A549 (cell line): ENCODE results near the gene FRAT2. TPM values are rescaled to one million over a fixed set of nuclear protein-coding genes. Genes with fewer than 3 reads are reported as not detected.

Source experiments
- ATAC-seq, 2 experiments: fragments of 200-7000 bp in 1 of 2; fragments of >200 bp in 1 of 2; cut with Nextera tagmentation in 1 of 2; cut with Tn5 transposase in 1 of 2; 3 replicates each; pipeline versions ENCODE4 v1.8.0 to v1.9.1; 2018 to 2020; ENCODE audit warnings: mild to moderate bottlenecking in 1 of 2, moderate library complexity in 1 of 2
- CTCF ChIA-PET: fragments of 300-600 bp; sonication (Branson Sonifier 250); formaldehyde crosslinking; extraction: SDS; loops from one replicate; lab custom pipeline; 2021; ENCODE audit warnings: antibody characterized with exemption, inconsistent platforms; lab: Yijun Ruan, JAX
- POLR2A ChIA-PET: fragments of 350-600 bp; formaldehyde crosslinking; extraction: SDS; loops from one replicate; lab custom pipeline; 2021; ENCODE audit warnings: antibody characterized with exemption, inconsistent platforms; lab: Yijun Ruan, JAX
- DNase-seq, 2 experiments: peaks; one replicate each; pipeline versions ENCODE4 v3.0.0 to v3.0.0-alpha.2; 2011 to 2016; ENCODE audit warnings: low read depth in 1 of 2, low spot score in 1 of 2
- FAIRE-seq: peaks from 2 replicates; lab custom pipeline; 2011; peaks lifted over from hg19 to GRCh38; lab: Jason Lieb, UNC
- H3K27ac ChIP-seq, 2 experiments: fragments of >200 bp; sonication (Bioruptor Twin); formaldehyde crosslinking; 3 replicates each; pipeline ENCODE4 v1.5.1; 2016 to 2017
- H3K4me1 ChIP-seq: fragments of >200 bp; sonication (Bioruptor Twin); formaldehyde crosslinking; 3 replicates; pipeline ENCODE4 v1.6.1; 2016
- H3K4me2 ChIP-seq: fragments of >200 bp; sonication (Bioruptor Twin); formaldehyde crosslinking; 3 replicates; pipeline ENCODE4 v1.6.1; 2016
- H3K4me3 ChIP-seq: fragments of >200 bp; sonication (Bioruptor Twin); formaldehyde crosslinking; 3 replicates; pipeline ENCODE4 v1.5.1; 2016
- H3K9me3 ChIP-seq: fragments of >200 bp; sonication (Bioruptor Twin); formaldehyde crosslinking; 3 replicates; pipeline ENCODE4 v1.6.1; 2016
- BCL3 ChIP-seq: fragments of >200 bp; sonication (Bioruptor Twin); formaldehyde crosslinking; IDR thresholded peaks from 3 replicates; pipeline ENCODE4 v1.6.1; 2016
- CBX8 ChIP-seq: fragments of 200-600 bp; sonication (generic); IDR thresholded peaks from 2 replicates; pipeline ENCODE4 v1.6.1; 2016
- CHD4 ChIP-seq: fragments of 200-600 bp; sonication (generic); IDR thresholded peaks from 2 replicates; pipeline ENCODE4 v1.6.1; 2016; ENCODE audit warnings: antibody characterized with exemption, mild to moderate bottlenecking, borderline replicate concordance
- EP300 ChIP-seq, 2 experiments: fragments of >200 bp; sonication (Bioruptor Twin); formaldehyde crosslinking; IDR thresholded peaks; 2 replicates in 1 of 2; 3 replicates in 1 of 2; pipeline ENCODE4 v1.6.1; 2016 to 2017
- FOSL2 ChIP-seq, 2 experiments: fragments of 450-650 bp in 1 of 2; fragments of >200 bp in 1 of 2; sonication (Bioruptor Twin) in 1 of 2; formaldehyde crosslinking; IDR thresholded peaks; 2 replicates each; pipeline versions ENCODE4 v1.5.0 to v1.6.1; 2016 to 2020; ENCODE audit warnings: mild to moderate bottlenecking in 1 of 2, moderate library complexity in 1 of 2
- FOXS1 ChIP-seq: fragments of 250-450 bp; sonication (Bioruptor Pico); IDR thresholded peaks from 2 replicates; pipeline ENCODE4 v1.5.0; 2020; ENCODE audit warnings: mild to moderate bottlenecking, moderate library complexity
- HES2 ChIP-seq: fragments of >200 bp; sonication (Bioruptor Twin); formaldehyde crosslinking; IDR thresholded peaks from 2 replicates; pipeline ENCODE4 v1.6.1; 2016
- HOXB13 ChIP-seq: fragments of 250-450 bp; sonication (Bioruptor Pico); IDR thresholded peaks from 2 replicates; pipeline ENCODE4 v1.5.0; 2020; ENCODE audit warnings: low read depth, mild to moderate bottlenecking, moderate library complexity
- JUN ChIP-seq, 2 experiments: fragments of >200 bp; sonication (Bioruptor Twin); formaldehyde crosslinking; IDR thresholded peaks; 2 replicates in 1 of 2; 3 replicates in 1 of 2; pipeline ENCODE4 v1.6.1; 2016 to 2017
- MAZ ChIP-seq: fragments of 150-350 bp; IDR thresholded peaks from 2 replicates; pipeline ENCODE4 v1.6.1; 2014; ENCODE audit warnings: antibody characterized with exemption, low read depth, low read length, borderline replicate concordance
- MYC ChIP-seq: IDR thresholded peaks from 2 replicates; pipeline ENCODE4 v1.6.1; 2012; ENCODE audit warnings: mild to moderate bottlenecking, inconsistent platforms, low read length, improper control_type of control experiment, borderline replicate concordance
- NFE2L2 ChIP-seq: fragments of 150-350 bp; conservative IDR thresholded peaks from 2 replicates; pipeline ENCODE4 v1.6.1; 2014; ENCODE audit warnings: low read length
- NPAS2 ChIP-seq: fragments of 250-450 bp; sonication (Bioruptor Pico); IDR thresholded peaks from 2 replicates; pipeline ENCODE4 v1.8.0; 2022; ENCODE audit warnings: mild to moderate bottlenecking, moderate library complexity, borderline replicate concordance
- NR3C1 ChIP-seq: fragments of >200 bp; sonication (Bioruptor Twin); formaldehyde crosslinking; IDR thresholded peaks from 3 replicates; pipeline ENCODE4 v1.6.1; 2017
- PBX3 ChIP-seq: IDR thresholded peaks from 2 replicates; pipeline ENCODE4 v1.6.1; 2012
- POLR2A ChIP-seq: IDR thresholded peaks from 2 replicates; pipeline ENCODE4 v1.6.1; 2012; ENCODE audit warnings: mild to moderate bottlenecking, low read length
- RARB ChIP-seq: fragments of 250-450 bp; sonication (Bioruptor Pico); IDR thresholded peaks from 2 replicates; pipeline ENCODE4 v1.8.0; 2021; ENCODE audit warnings: mild to moderate bottlenecking, moderate library complexity
- RCOR1 ChIP-seq: fragments of 150-350 bp; IDR thresholded peaks from 2 replicates; pipeline ENCODE4 v1.6.1; 2014; ENCODE audit warnings: antibody characterized with exemption, low read length, low read depth
- SMC3 ChIP-seq: fragments of >200 bp; sonication (Bioruptor Twin); formaldehyde crosslinking; IDR thresholded peaks from 3 replicates; pipeline ENCODE4 v1.6.1; 2018; ENCODE audit warnings: inconsistent platforms
- TFCP2L1 ChIP-seq: fragments of 250-450 bp; sonication (Bioruptor Pico); IDR thresholded peaks from 2 replicates; pipeline ENCODE4 v1.5.0; 2021; ENCODE audit warnings: mild to moderate bottlenecking
- TP53 ChIP-seq: fragments of 250-450 bp; sonication (Bioruptor Pico); IDR thresholded peaks from 2 replicates; pipeline ENCODE4 v1.5.0; 2021; ENCODE audit warnings: mild to moderate bottlenecking, moderate library complexity
- USF2 ChIP-seq: fragments of 450-650 bp; IDR thresholded peaks from 2 replicates; pipeline ENCODE4 v1.6.1; 2014; ENCODE audit warnings: antibody characterized with exemption
- ZC3H11A ChIP-seq: fragments of 450-650 bp; IDR thresholded peaks from 2 replicates; pipeline ENCODE4 v1.6.1; 2014; ENCODE audit warnings: antibody characterized with exemption, mild to moderate bottlenecking
- WGBS: methylation state at CpG from one replicate; pipeline ENCODE4 v1.1.6; 2017; ENCODE audit errors: missing lambda C conversion rate; 5-methylcytosine and 5-hydroxymethylcytosine counted together
- polyA plus RNA-seq, 4 experiments: library from polyadenylated mRNA; depleted of rRNA in 3 of 4; stranded (reverse); fragments of >200 nt; fragmentation: RNase III in 1 of 4; extraction: RNeasy Plus Mini Kit Qiagen cat#74134 plus additional on column Dnase treatment in 1 of 4; gene quantifications; 2 replicates in 3 of 4; 3 replicates in 1 of 4; pipeline ENCODE4 v1.2.3, GENCODE V29; 2011 to 2017

The FRAT2 gene
- polyA plus RNA-seq, 2 of the 4 experiments (the other 2 are of a cell fraction) = 4.1 to 5.0 TPM

- Histone ChIP-seq H3K4me1 (peaks cover 36% of the 10 kb centered on the region), H3K9me3 (no peaks in the 10 kb centered on the region), H3K27ac (no peak overlapping the region), H3K4me3 (no peak overlapping the region), H3K4me2 (no peak overlapping the region)
- CTCF ChIA-PET = interaction anchor here (1.1 to 4.6 kb wide), 5 partner anchors 11 to 66 kb away, joined by 3 to 22 read pairs (median 4); no protein-coding TSS in a partner anchor
- no peak for DNase-seq
- no peak for ATAC-seq
- no peak for FAIRE-seq
- no peak for TF ChIP-seq RCOR1
- no peak for TF ChIP-seq USF2
- no peak for TF ChIP-seq FOSL2 (IDR thresholded peaks at IDR 0.05)
- TF ChIP-seq FOSL2 (CRISPR knock-in tag; IDR thresholded peaks at IDR 0.05) = no peak
- TF ChIP-seq PBX3 = no peak
- TF ChIP-seq RARB (CRISPR knock-in tag) = no peak
- TF ChIP-seq ZC3H11A = no peak
- no peak for TF ChIP-seq NPAS2
- TF ChIP-seq FOXS1 (CRISPR knock-in tag) = no peak
- no peak for TF ChIP-seq HOXB13
- no peak for TF ChIP-seq HES2
- TF ChIP-seq MYC = no peak
- no peak for TF ChIP-seq CHD4
- no peak for TF ChIP-seq NR3C1
- TF ChIP-seq SMC3 = no peak
- TF ChIP-seq NFE2L2 = no peak
- no peak for TF ChIP-seq TP53
- no peak for TF ChIP-seq EP300 (IDR thresholded peaks at IDR 0.05)
- no peak for TF ChIP-seq JUN (IDR thresholded peaks at IDR 0.05)
- TF ChIP-seq BCL3 = no peak
- 74% methylated on average over 9 of the region's 9 CpGs for WGBS
- POLR2A ChIA-PET = interaction anchor here (1.4 kb wide), 1 partner anchor 9 kb away, joined by 7 read pairs; the partner anchor contains the start of gene FRAT2
Observed at GRCh38 chr10:97325754-97326153, 8.8 kb downstream of the FRAT2 start.

GRCh38 chr10:97323501-97323900 lies 11.0 kb downstream of the FRAT2 start:
- Histone ChIP-seq H3K4me1 (peaks cover 30% of the 10 kb centered on the region), H3K27ac (no peak overlapping the region), H3K4me3 (no peak overlapping the region), H3K9me3 (no peaks in the 10 kb centered on the region), H3K4me2 (no peak overlapping the region)
- 41% methylated on average over 4 of the region's 4 CpGs for WGBS
- CTCF ChIA-PET = interaction anchor here (0.8 to 2.3 kb wide), 2 partner anchors 26 to 45 kb away, joined by 3 to 11 read pairs; no protein-coding TSS in a partner anchor
- no peak for ATAC-seq
- FAIRE-seq = no peak
- no peak for DNase-seq
- POLR2A ChIA-PET = no interaction called here
- TF ChIP-seq MAZ (no peak), ZC3H11A (no peak), MYC (no peak)

GRCh38 chr10:97321804-97322190 lies 12.7 kb downstream of the FRAT2 start:
- WGBS = 83% methylated on average over 3 of the region's 3 CpGs
- no peak overlapping the region for H3K4me3 ChIP-seq
- ChIA-PET CTCF (interaction anchor here (1.1 to 2.3 kb wide), 3 partner anchors 9 to 43 kb away, joined by 3 to 11 read pairs (median 8); no protein-coding TSS in a partner anchor), POLR2A (no interaction called here)
- ATAC-seq (no peak), FAIRE-seq (no peak), DNase-seq (no peak)
- TF ChIP-seq HES2 (no peak), POLR2A (no peak), CBX8 (no peak), TFCP2L1 (no peak)
- H3K9me3 ChIP-seq = no peaks in the 10 kb centered on the region
- no peak overlapping the region for H3K27ac ChIP-seq
- no peak overlapping the region for H3K4me2 ChIP-seq
- peaks cover 13% of the 10 kb centered on the region; the same call in 2 of the 3 replicates for H3K4me1 ChIP-seq
